Central memory CD4-positive, alpha-beta T cell (primary cell): ENCODE measurements around the gene WASF2.
"Not testable (repeated sequence)": the region's sequence is repeated elsewhere in the genome, so short reads cannot be mapped to it uniquely, and the experiment has no call there.

Experiments used
- DNase-seq: peaks from one replicate; pipeline ENCODE4 v3.0.0; 2022

Gene WASF2

GRCh38 chr1:27447883-27448282 is 42.1 kb downstream of the WASF2 start:
- no peak for DNase-seq

- DNase-seq = no peak
Observed at GRCh38 chr1:27447399-27447798, 42.6 kb downstream of the WASF2 start.

- DNase-seq = no peak
Observed at GRCh38 chr1:27446496-27447020, 43.4 kb downstream of the WASF2 start.

GRCh38 chr1:27445177-27445936 is 44.6 kb downstream of the WASF2 start:
- no peak for DNase-seq

- no peak for DNase-seq
Observed at GRCh38 chr1:27444632-27445031, 45.3 kb downstream of the WASF2 start.

GRCh38 chr1:27439150-27439549 is 50.8 kb downstream of the WASF2 start:
- no peak for DNase-seq

GRCh38 chr1:27438621-27439061 is 51.3 kb downstream of the WASF2 start:
- no peak for DNase-seq

- DNase-seq = peak; percentile 53
Observed at GRCh38 chr1:27436204-27437159, 53.5 kb downstream of the WASF2 start.

GRCh38 chr1:27435566-27436203 is 54.3 kb downstream of the WASF2 start:
- DNase-seq = no peak

GRCh38 chr1:27433706-27434105 is 56.3 kb downstream of the WASF2 start:
- DNase-seq = no peak

- DNase-seq = not testable (repeated sequence)
Observed at GRCh38 chr1:27432725-27433124, 57.2 kb downstream of the WASF2 start.

- no peak for DNase-seq
Observed at GRCh38 chr1:27431601-27431940, 58.4 kb downstream of the WASF2 start.

GRCh38 chr1:27430903-27431600 is 58.9 kb downstream of the WASF2 start:
- peak; percentile 53 for DNase-seq

GRCh38 chr1:27429029-27429425 is 60.9 kb downstream of the WASF2 start:
- no peak for DNase-seq

GRCh38 chr1:27428316-27429028 is 61.5 kb downstream of the WASF2 start:
- no peak for DNase-seq

- DNase-seq = no peak
Observed at GRCh38 chr1:27427816-27428315, 62.1 kb downstream of the WASF2 start.

- no peak for DNase-seq
Observed at GRCh38 chr1:27427329-27427728, 62.6 kb downstream of the WASF2 start.

- DNase-seq = no peak
Observed at GRCh38 chr1:27423709-27424108, 66.3 kb downstream of the WASF2 start.

- DNase-seq = peak; percentile 36
Observed at GRCh38 chr1:27418326-27419185, 71.4 kb downstream of the WASF2 start.

- DNase-seq = no peak
Observed at GRCh38 chr1:27417713-27418112, 72.3 kb downstream of the WASF2 start.
